MM.1S (cell line): ENCODE measurements around the gene GALNTL6.

Experiments used
- DNase-seq: peaks from one replicate; pipeline ENCODE4 v3.0.0-alpha.2; 2015
- H2AFZ ChIP-seq: fragments of 300-600 bp; sonication (generic); 2 replicates; pipeline ENCODE4 v1.6.0; 2016; ENCODE audit warnings: antibody characterized with exemption, low read length
- H3F3A ChIP-seq: fragments of 300-600 bp; sonication (generic); 2 replicates; pipeline ENCODE4 v1.6.1; 2016; ENCODE audit warnings: mild to moderate bottlenecking, antibody characterized with exemption, low read length, moderate library complexity, mixed read lengths; ENCODE audit not compliant: insufficient read depth
- H3K27ac ChIP-seq: fragments of 300-600 bp; sonication (generic); 2 replicates; pipeline ENCODE4 v1.5.1; 2016; ENCODE audit warnings: mild to moderate bottlenecking, low read length
- H3K27me3 ChIP-seq: fragments of 300-600 bp; sonication (generic); replicated peaks from 2 replicates; pipeline ENCODE4 v1.6.0; 2016; ENCODE audit warnings: low read length; ENCODE audit not compliant: insufficient read depth
- H3K36me3 ChIP-seq: fragments of 300-600 bp; sonication (generic); replicated peaks from 2 replicates; pipeline ENCODE4 v1.6.1; 2016; ENCODE audit warnings: mild to moderate bottlenecking, low read length, mixed read lengths; ENCODE audit not compliant: insufficient read depth
- H3K4me1 ChIP-seq: fragments of 300-600 bp; sonication (generic); 2 replicates; pipeline ENCODE4 v1.6.1; 2016; ENCODE audit warnings: low read length, mixed read lengths
- H3K4me2 ChIP-seq: fragments of 300-600 bp; sonication (generic); 2 replicates; pipeline ENCODE4 v1.6.0; 2016; ENCODE audit warnings: low read depth, low read length
- H3K4me3 ChIP-seq: fragments of 300-600 bp; sonication (generic); 2 replicates; pipeline ENCODE4 v1.5.1; 2016; ENCODE audit warnings: low read length, mixed read lengths
- H3K79me2 ChIP-seq: fragments of 300-600 bp; sonication (generic); 2 replicates; pipeline ENCODE4 v1.6.1; 2016; ENCODE audit warnings: mixed run types, low read length, mixed read lengths
- H3K9ac ChIP-seq: fragments of 300-600 bp; sonication (generic); 2 replicates; pipeline ENCODE4 v1.6.1; 2016; ENCODE audit warnings: low read length, mixed read lengths
- H3K9me2 ChIP-seq: fragments of 300-600 bp; sonication (generic); replicated peaks from 2 replicates; pipeline ENCODE4 v1.6.1; 2016; ENCODE audit warnings: mild to moderate bottlenecking, low read length, mixed read lengths; ENCODE audit not compliant: insufficient read depth
- H3K9me3 ChIP-seq: fragments of 300-600 bp; sonication (generic); replicated peaks from 2 replicates; pipeline ENCODE4 v1.6.1; 2016; ENCODE audit warnings: mild to moderate bottlenecking, low read length, mixed read lengths; ENCODE audit not compliant: insufficient read depth
- H4K20me1 ChIP-seq: fragments of 300-600 bp; sonication (generic); 2 replicates; pipeline ENCODE4 v1.6.1; 2016; ENCODE audit warnings: mild to moderate bottlenecking, low read length, moderate library complexity, mixed read lengths; ENCODE audit not compliant: insufficient read depth
- EZH2 ChIP-seq: fragments of 300-600 bp; sonication (generic); optimal IDR thresholded peaks from 2 replicates; pipeline ENCODE3; 2017; ENCODE audit warnings: low read depth, mild to moderate bottlenecking, antibody characterized with exemption, low read length, mixed read lengths
- EZH2phosphoT487 ChIP-seq: fragments of 300-600 bp; sonication (generic); IDR thresholded peaks from 2 replicates; pipeline ENCODE4 v1.6.1; 2018; ENCODE audit warnings: antibody characterized with exemption, low read length
- TF ChIP-seq, protein P1 (sequence below): fragments of 300-600 bp; sonication (generic); IDR thresholded peaks from 2 replicates; pipeline ENCODE4 v1.5.1; 2016; ENCODE audit warnings: antibody characterized with exemption, low read length, mixed read lengths

GALNTL6 gene

DNA sequence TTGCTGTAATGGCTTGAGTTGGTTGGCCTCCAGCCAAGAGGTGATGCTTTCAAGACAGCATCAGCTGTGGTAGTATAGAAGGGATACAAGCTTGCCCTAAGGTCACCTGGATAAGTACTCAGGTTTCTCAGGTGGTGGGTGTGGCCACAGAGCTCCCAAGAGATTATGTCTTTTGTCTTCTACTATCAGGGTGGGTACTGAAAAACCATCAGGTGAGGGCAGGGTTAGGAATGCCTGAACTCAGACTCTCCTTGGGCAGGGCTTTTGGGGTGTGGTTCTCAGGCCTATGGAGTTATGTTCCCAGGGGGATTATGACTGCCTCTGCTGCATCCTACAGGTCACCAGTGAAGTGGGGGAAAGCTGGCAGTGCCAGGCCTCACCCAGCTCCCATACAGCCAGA is 700.8 kb downstream of the GALNTL6 start:
- no peaks in the 10 kb centered on the region for H3K4me1 ChIP-seq
- H3K27ac ChIP-seq: no peak overlapping the region
- TF ChIP-seq, protein P1, sequence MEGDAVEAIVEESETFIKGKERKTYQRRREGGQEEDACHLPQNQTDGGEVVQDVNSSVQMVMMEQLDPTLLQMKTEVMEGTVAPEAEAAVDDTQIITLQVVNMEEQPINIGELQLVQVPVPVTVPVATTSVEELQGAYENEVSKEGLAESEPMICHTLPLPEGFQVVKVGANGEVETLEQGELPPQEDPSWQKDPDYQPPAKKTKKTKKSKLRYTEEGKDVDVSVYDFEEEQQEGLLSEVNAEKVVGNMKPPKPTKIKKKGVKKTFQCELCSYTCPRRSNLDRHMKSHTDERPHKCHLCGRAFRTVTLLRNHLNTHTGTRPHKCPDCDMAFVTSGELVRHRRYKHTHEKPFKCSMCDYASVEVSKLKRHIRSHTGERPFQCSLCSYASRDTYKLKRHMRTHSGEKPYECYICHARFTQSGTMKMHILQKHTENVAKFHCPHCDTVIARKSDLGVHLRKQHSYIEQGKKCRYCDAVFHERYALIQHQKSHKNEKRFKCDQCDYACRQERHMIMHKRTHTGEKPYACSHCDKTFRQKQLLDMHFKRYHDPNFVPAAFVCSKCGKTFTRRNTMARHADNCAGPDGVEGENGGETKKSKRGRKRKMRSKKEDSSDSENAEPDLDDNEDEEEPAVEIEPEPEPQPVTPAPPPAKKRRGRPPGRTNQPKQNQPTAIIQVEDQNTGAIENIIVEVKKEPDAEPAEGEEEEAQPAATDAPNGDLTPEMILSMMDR: no peak
- TF ChIP-seq EZH2 (no peak), EZH2phosphoT487 (no peak)
- no peaks in the 10 kb centered on the region for H3K9me3 ChIP-seq
- H3K27me3 ChIP-seq: no peaks in the 10 kb centered on the region
- no peaks in the 10 kb centered on the region for H3K79me2 ChIP-seq
- no peak overlapping the region for H3K9ac ChIP-seq
- H2AFZ ChIP-seq: no peak overlapping the region
- no peaks in the 10 kb centered on the region for H3F3A ChIP-seq
- H3K9me2 ChIP-seq: no peaks in the 10 kb centered on the region
- peak; percentile 12 for DNase-seq
- no peak overlapping the region for H3K4me2 ChIP-seq
- H4K20me1 ChIP-seq: no peaks in the 10 kb centered on the region
- no peaks in the 10 kb centered on the region for H3K36me3 ChIP-seq
- no peak overlapping the region for H3K4me3 ChIP-seq

DNA sequence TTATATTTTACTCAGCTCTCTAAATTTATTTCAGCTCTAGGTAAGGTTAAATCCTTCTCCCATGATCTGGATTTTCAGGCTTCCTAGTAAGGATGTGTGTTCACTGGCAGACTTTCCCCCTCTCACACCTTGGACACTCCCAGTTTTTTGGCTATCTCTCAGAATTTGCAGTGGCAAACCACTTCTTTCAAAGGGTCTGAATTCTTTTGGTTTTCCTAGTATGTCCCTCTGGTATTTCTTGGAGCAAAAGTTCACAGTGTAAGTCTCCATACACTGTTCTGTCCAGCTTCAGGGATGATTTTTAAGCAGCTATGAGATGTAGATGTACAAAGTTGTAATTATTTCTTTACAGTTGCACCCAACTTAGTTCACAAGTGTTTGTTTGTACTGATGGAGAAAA is 701.6 kb downstream of the GALNTL6 start:
- H3K9ac ChIP-seq: no peak overlapping the region
- no peaks in the 10 kb centered on the region for H3K4me1 ChIP-seq
- H3K36me3 ChIP-seq: no peaks in the 10 kb centered on the region
- no peak overlapping the region for H2AFZ ChIP-seq
- DNase-seq: no peak
- H3K27me3 ChIP-seq: no peaks in the 10 kb centered on the region
- H3K27ac ChIP-seq: no peak overlapping the region
- H3K4me3 ChIP-seq: no peak overlapping the region
- H3K9me3 ChIP-seq: no peaks in the 10 kb centered on the region
- no peaks in the 10 kb centered on the region for H3F3A ChIP-seq
- no peak overlapping the region for H3K4me2 ChIP-seq
- TF ChIP-seq, protein P1: no peak
- TF ChIP-seq EZH2 (no peak), EZH2phosphoT487 (no peak)
- H3K79me2 ChIP-seq: no peaks in the 10 kb centered on the region
- no peaks in the 10 kb centered on the region for H3K9me2 ChIP-seq
- no peaks in the 10 kb centered on the region for H4K20me1 ChIP-seq

DNA sequence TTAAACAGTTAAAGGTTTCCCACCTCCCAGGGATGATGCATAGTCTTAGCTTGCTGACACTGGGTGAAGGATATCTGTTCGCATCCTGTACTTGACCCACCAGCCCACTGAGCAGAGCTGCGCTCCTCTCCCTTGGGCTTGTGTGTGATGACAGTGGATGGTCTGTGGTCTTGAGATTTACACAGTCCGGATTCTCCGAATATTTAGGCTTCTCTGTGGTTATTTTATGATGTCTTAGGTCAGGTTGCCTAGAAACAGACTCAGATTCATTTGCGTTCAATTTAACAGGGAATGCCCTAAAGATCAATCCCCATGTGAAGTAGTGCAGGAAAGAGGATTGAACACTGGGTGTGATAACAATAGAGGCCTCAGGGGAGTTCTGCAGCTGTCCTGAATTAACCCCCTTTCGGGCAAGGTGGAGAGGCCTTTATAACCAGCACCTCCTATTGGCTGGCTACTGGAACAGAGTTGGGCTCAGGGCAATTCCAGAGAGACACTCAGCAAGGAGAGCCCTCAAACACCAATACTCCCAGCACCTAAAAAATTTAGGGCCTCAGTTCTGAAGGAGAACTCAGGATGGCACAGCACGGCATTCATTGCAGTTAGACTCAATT is 702.2 kb downstream of the GALNTL6 start:
- no peaks in the 10 kb centered on the region for H3F3A ChIP-seq
- no peaks in the 10 kb centered on the region for H3K4me1 ChIP-seq
- TF ChIP-seq EZH2 (no peak), EZH2phosphoT487 (no peak)
- TF ChIP-seq, protein P1: no peak
- no peaks in the 10 kb centered on the region for H3K79me2 ChIP-seq
- H3K9me3 ChIP-seq: no peaks in the 10 kb centered on the region
- no peak overlapping the region for H3K27ac ChIP-seq
- no peak overlapping the region for H3K4me3 ChIP-seq
- H4K20me1 ChIP-seq: no peaks in the 10 kb centered on the region
- no peaks in the 10 kb centered on the region for H3K36me3 ChIP-seq
- H2AFZ ChIP-seq: no peak overlapping the region
- H3K27me3 ChIP-seq: no peaks in the 10 kb centered on the region
- no peaks in the 10 kb centered on the region for H3K9me2 ChIP-seq
- H3K4me2 ChIP-seq: no peak overlapping the region
- no peak for DNase-seq
- H3K9ac ChIP-seq: no peak overlapping the region
